Activated naive CD4-positive, alpha-beta T cell treated with Interleukin-2 at 50 U/mL for 16 hours (primary cell): ENCODE measurements around the gene SND1.

Source experiments
- DNase-seq: peaks from one replicate; pipeline ENCODE4 v3.0.0-alpha.2; 2020

Gene SND1

GRCh38 chr7:128032605-128033235, 380.7 kb downstream of the SND1 start:
- no peak for DNase-seq

- no peak for DNase-seq
Measured at GRCh38 chr7:128033246-128033645, 381.3 kb downstream of the SND1 start.

GRCh38 chr7:128034825-128035224, 382.8 kb downstream of the SND1 start:
- DNase-seq = no peak

GRCh38 chr7:128035712-128036111, 383.7 kb downstream of the SND1 start:
- DNase-seq = no peak

GRCh38 chr7:128036226-128036940, 384.4 kb downstream of the SND1 start:
- DNase-seq = no peak

- no peak for DNase-seq
Measured at GRCh38 chr7:128037081-128037480, 385.1 kb downstream of the SND1 start.

GRCh38 chr7:128037880-128038619, 386.1 kb downstream of the SND1 start:
- no peak for DNase-seq

GRCh38 chr7:128039544-128039953, 387.6 kb downstream of the SND1 start:
- DNase-seq = no peak

- DNase-seq = no peak
Measured at GRCh38 chr7:128040205-128040604, 388.2 kb downstream of the SND1 start.

GRCh38 chr7:128041203-128041602, 389.2 kb downstream of the SND1 start:
- no peak for DNase-seq

GRCh38 chr7:128042012-128042411, 390.0 kb downstream of the SND1 start:
- DNase-seq = no peak

- DNase-seq = no peak
Measured at GRCh38 chr7:128044064-128044463, 392.1 kb downstream of the SND1 start.

- DNase-seq = no peak
Measured at GRCh38 chr7:128045158-128045557, 393.2 kb downstream of the SND1 start.

GRCh38 chr7:128045766-128046165, 393.8 kb downstream of the SND1 start:
- DNase-seq = no peak

- DNase-seq = no peak
Measured at GRCh38 chr7:128052404-128052803, 400.4 kb downstream of the SND1 start.

GRCh38 chr7:128053023-128053422, 401.0 kb downstream of the SND1 start:
- DNase-seq = no peak

GRCh38 chr7:128053991-128054390, 402.0 kb downstream of the SND1 start:
- DNase-seq = no peak

GRCh38 chr7:128054511-128054910, 402.5 kb downstream of the SND1 start:
- no peak for DNase-seq

GRCh38 chr7:128055637-128056036, 403.6 kb downstream of the SND1 start:
- DNase-seq = no peak

- no peak for DNase-seq
Measured at GRCh38 chr7:128056901-128057300, 404.9 kb downstream of the SND1 start.

GRCh38 chr7:128057909-128058308, 405.9 kb downstream of the SND1 start:
- DNase-seq = no peak

GRCh38 chr7:128059143-128059988, 407.4 kb downstream of the SND1 start:
- DNase-seq = no peak

- DNase-seq = no peak
Measured at GRCh38 chr7:128060018-128060417, 408.0 kb downstream of the SND1 start.
